PC-9 (cell line): Measurements from ENCODE around the gene CELF4.

Experiments
- CTCF ChIP-seq: fragments of 200-600 bp; sonication (generic); conservative IDR thresholded peaks from 2 replicates; pipeline ENCODE4 v1.6.1; 2017; ENCODE audit warnings: mixed run types, antibody characterized with exemption, mild to moderate bottlenecking, moderate library complexity
- EZH2 ChIP-seq: fragments of 200-600 bp; sonication (generic); IDR thresholded peaks from 2 replicates; pipeline ENCODE4 v1.8.0; 2017; ENCODE audit warnings: antibody characterized with exemption, low read depth

- TF ChIP-seq CTCF (no peak), EZH2 (no peak)
These were observed 342.6 kb downstream of the CELF4 start for GRCh38 chr18:37222999-37223378.
